ENCODE data around the gene KRT14. TPM values are rescaled to one million over a fixed set of nuclear protein-coding genes. Genes with fewer than 3 reads are reported as not detected.
"Not testable (repeated sequence)": the region's sequence is repeated elsewhere in the genome, so short reads cannot be mapped to it uniquely, and the experiment has no call there.

The KRT14 gene
- total RNA-seq, 2 experiments from 2014 or later = not detected

GRCh38 chr17:41627316-41628072 lies 40.8 kb upstream of the KRT14 start:
- no peaks in the 10 kb centered on the region for H3K36me3 Mint-ChIP-seq
- H3K9me3 Mint-ChIP-seq (ENCODE audit: low read depth) = no peaks in the 10 kb centered on the region
- CTCF ChIA-PET = interaction anchor here (0.9 to 1.5 kb wide), 3 partner anchors 21 to 79 kb away, joined by 3 to 4 read pairs (median 4); no protein-coding TSS in a partner anchor
- H3K4me1 Mint-ChIP-seq = no peaks in the 10 kb centered on the region
- DNase-seq = no peak
- H3K27me3 Mint-ChIP-seq = no peaks in the 10 kb centered on the region
- no peak overlapping the region for H3K4me3 Mint-ChIP-seq
- H3K27ac Mint-ChIP-seq = no peak overlapping the region
- no peak for ATAC-seq

- DNase-seq; H3K27ac Mint-ChIP-seq; ATAC-seq; H3K4me1 Mint-ChIP-seq; H3K9me3 Mint-ChIP-seq (ENCODE audit: low read depth); H3K27me3 Mint-ChIP-seq; H3K4me3 Mint-ChIP-seq; H3K36me3 Mint-ChIP-seq: not testable (repeated sequence)
- CTCF ChIA-PET = interaction anchor here (0.9 to 1.5 kb wide), 2 partner anchors 22 to 36 kb away, joined by 4 read pairs; no protein-coding TSS in a partner anchor
These were observed 40.2 kb upstream of the KRT14 start for GRCh38 chr17:41626914-41627295.

- DNase-seq; H3K4me3 Mint-ChIP-seq; H3K4me1 Mint-ChIP-seq; ATAC-seq; H3K36me3 Mint-ChIP-seq; H3K9me3 Mint-ChIP-seq (ENCODE audit: low read depth); CTCF ChIA-PET; H3K27me3 Mint-ChIP-seq; H3K27ac Mint-ChIP-seq: not testable (repeated sequence)
These were observed 39.6 kb upstream of the KRT14 start for GRCh38 chr17:41626028-41626913.

GRCh38 chr17:41625602-41626001 lies 38.9 kb upstream of the KRT14 start:
- ATAC-seq (no peak), DNase-seq (no peak)
- no peaks in the 10 kb centered on the region for H3K4me1 Mint-ChIP-seq
- CTCF ChIA-PET = no interaction called here
- H3K36me3 Mint-ChIP-seq = no peaks in the 10 kb centered on the region
- H3K4me3 Mint-ChIP-seq = no peak overlapping the region
- no peaks in the 10 kb centered on the region for H3K9me3 Mint-ChIP-seq (ENCODE audit: low read depth)
- H3K27me3 Mint-ChIP-seq = no peaks in the 10 kb centered on the region
- H3K27ac Mint-ChIP-seq = no peak overlapping the region

DNA sequence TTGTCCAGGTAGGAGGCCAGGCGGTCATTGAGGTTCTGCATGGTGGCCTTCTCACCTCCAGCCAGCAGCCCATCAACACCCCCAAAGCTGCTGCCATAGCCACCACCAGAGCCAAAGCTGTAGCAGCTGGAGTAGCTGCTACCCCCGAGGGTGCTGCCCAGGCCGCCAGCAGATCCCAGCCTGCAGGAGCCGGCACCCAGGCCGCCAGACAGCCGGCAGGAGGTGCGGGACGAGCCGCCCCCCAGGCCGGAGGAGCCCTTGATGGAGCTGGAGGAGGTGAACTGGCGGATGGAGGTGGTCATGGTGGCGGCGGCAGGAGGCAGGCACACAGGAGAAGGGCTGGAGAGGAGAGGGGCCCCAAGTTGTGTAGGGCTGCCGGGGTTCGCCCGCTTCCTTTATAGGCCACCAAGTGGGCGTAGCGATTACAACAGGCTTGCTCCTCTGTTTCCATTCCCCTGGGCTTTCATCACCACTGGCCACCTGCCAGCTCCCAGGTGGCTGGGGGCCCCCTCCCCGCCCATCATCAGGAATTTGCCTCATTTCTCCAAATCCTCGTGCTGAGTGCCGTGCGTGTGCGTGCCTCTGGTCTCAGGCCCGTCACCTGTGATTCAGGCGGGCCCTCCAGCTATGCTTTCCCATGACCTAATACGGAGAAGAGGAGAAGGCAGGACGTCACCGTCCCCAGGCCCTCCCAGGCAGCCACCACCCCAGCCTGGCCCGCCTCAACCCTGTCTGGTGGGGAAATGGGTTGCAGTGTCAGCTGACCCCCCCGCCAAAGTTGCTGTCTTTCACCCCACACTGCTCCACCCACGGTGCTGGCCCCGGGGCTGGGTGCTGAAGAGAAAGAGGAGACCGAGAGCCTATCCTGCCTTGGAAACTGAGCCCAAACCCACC lies 37.8 kb upstream of the KRT14 start, which contains the start of gene KRT17:
Gene KRT17 (minus strand): TSS at position 368 of the 894 bp plus-strand sequence. CDS start 66 bp downstream, at position 302.
- H3K9me3 Mint-ChIP-seq (ENCODE audit: low read depth) = no peaks in the 10 kb centered on the region
- no peaks in the 10 kb centered on the region for H3K27me3 Mint-ChIP-seq
- H3K4me3 Mint-ChIP-seq = no peak within 1 kb of the TSS
- no peak for ATAC-seq
- DNase-seq = no peak
- no peak within 1 kb of the TSS for H3K27ac Mint-ChIP-seq
- no peaks in the 10 kb centered on the region for H3K36me3 Mint-ChIP-seq
- CTCF ChIA-PET = interaction anchor here (1.2 kb wide), 1 partner anchor 24 kb away, joined by 3 read pairs; no protein-coding TSS in a partner anchor
- no peaks in the 10 kb centered on the region for H3K4me1 Mint-ChIP-seq

GRCh38 chr17:41623184-41623861 lies 36.6 kb upstream of the KRT14 start:
- not testable (repeated sequence) for H3K27me3 Mint-ChIP-seq; H3K36me3 Mint-ChIP-seq; H3K4me3 Mint-ChIP-seq; DNase-seq; H3K27ac Mint-ChIP-seq; ATAC-seq; H3K9me3 Mint-ChIP-seq (ENCODE audit: low read depth); H3K4me1 Mint-ChIP-seq
- CTCF ChIA-PET = interaction anchor here (1.2 kb wide), 1 partner anchor 25 kb away, joined by 3 read pairs; no protein-coding TSS in a partner anchor

GRCh38 chr17:41622340-41623183 lies 35.9 kb upstream of the KRT14 start:
- DNase-seq; H3K4me3 Mint-ChIP-seq; ATAC-seq; H3K4me1 Mint-ChIP-seq; CTCF ChIA-PET; H3K27me3 Mint-ChIP-seq; H3K27ac Mint-ChIP-seq; H3K36me3 Mint-ChIP-seq; H3K9me3 Mint-ChIP-seq (ENCODE audit: low read depth): not testable (repeated sequence)

DNA sequence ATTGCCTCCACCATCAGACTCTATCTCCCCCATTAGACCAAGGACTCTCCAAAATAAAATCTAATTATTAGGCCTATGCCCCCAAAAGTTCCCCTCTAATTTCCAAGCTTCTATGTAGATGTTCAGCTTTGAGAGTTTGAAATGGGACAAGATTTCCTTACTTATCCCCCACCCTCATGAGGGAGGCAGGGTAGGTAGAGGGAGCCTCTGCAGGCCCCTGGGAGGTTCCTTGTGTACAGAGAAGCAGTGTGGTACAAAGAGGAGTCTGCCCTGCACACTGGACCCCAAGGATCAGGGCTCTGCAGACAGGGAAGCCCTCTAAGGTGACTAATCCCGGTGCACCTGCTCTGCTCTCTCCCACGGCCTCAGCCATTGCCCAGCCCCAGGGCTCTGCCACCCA lies 35.2 kb upstream of the KRT14 start:
- CTCF ChIA-PET = no interaction called here
- ATAC-seq (no peak), DNase-seq (no peak)
- Mint-ChIP-seq H3K27ac (no peak overlapping the region), H3K4me1 (no peaks in the 10 kb centered on the region), H3K4me3 (no peak overlapping the region), H3K27me3 (no peaks in the 10 kb centered on the region), H3K36me3 (no peaks in the 10 kb centered on the region), H3K9me3 (ENCODE audit: low read depth) (no peaks in the 10 kb centered on the region)

- H3K4me3 Mint-ChIP-seq; H3K9me3 Mint-ChIP-seq (ENCODE audit: low read depth); H3K27me3 Mint-ChIP-seq; H3K4me1 Mint-ChIP-seq; H3K27ac Mint-ChIP-seq; DNase-seq; H3K36me3 Mint-ChIP-seq; ATAC-seq: not testable (repeated sequence)
- CTCF ChIA-PET = interaction anchor here (1.3 to 1.5 kb wide), 2 partner anchors 9 to 27 kb away, joined by 3 to 4 read pairs; no protein-coding TSS in a partner anchor
These were observed 34.7 kb upstream of the KRT14 start for GRCh38 chr17:41621435-41621817.

GRCh38 chr17:41620583-41621434 lies 34.1 kb upstream of the KRT14 start:
- H3K36me3 Mint-ChIP-seq = no peaks in the 10 kb centered on the region
- ATAC-seq (no peak), DNase-seq (no peak)
- CTCF ChIA-PET = interaction anchor here (1.3 to 1.5 kb wide), 2 partner anchors 9 to 27 kb away, joined by 3 to 4 read pairs; no protein-coding TSS in a partner anchor
- H3K4me3 Mint-ChIP-seq = no peak overlapping the region
- H3K9me3 Mint-ChIP-seq (ENCODE audit: low read depth) = no peaks in the 10 kb centered on the region
- H3K27ac Mint-ChIP-seq = no peak overlapping the region
- no peaks in the 10 kb centered on the region for H3K27me3 Mint-ChIP-seq
- H3K4me1 Mint-ChIP-seq = no peaks in the 10 kb centered on the region

DNA sequence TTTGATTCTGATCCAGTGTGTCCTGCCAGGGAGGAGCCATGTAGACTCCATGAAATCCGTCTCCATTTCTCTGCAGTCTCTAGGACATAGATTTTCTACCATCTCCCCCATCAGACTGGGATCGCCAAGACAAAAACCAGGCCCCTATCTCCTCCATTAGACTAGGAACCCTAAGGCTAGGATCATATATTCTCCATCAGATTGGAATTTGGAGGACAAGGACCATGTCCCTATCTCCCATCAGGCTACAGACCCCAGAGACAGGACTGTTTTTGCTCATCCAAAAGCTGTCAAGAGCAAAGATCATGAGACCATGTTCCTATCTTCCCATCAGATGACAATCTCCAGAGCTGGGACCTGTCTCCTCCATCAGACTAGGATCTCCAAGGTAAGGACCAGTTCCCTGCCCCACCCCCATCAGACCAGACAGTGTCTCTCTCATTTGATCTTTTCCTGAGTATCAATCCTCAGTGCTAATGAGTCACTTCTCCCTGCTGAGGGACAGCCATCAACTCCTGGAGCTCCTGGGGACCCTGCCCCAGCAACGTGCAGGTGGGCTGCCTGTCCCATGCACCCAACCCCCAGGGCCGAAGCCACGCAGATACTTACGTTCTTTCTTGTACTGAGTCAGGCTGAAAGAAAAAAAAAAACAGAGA lies 33.4 kb upstream of the KRT14 start:
- not testable (repeated sequence) for H3K27me3 Mint-ChIP-seq; ATAC-seq; H3K36me3 Mint-ChIP-seq; H3K4me3 Mint-ChIP-seq; H3K27ac Mint-ChIP-seq; H3K4me1 Mint-ChIP-seq; DNase-seq; H3K9me3 Mint-ChIP-seq (ENCODE audit: low read depth)
- CTCF ChIA-PET = interaction anchor here (1.3 to 1.5 kb wide), 2 partner anchors 10 to 28 kb away, joined by 3 to 4 read pairs; no protein-coding TSS in a partner anchor
